Peyer's patch (tissue), 4 donors: Measurements from ENCODE around the gene PRM3. TPM values are rescaled to one million over a fixed set of nuclear protein-coding genes. Genes with fewer than 3 reads are reported as not detected.
"Not testable (repeated sequence)": the region's sequence is repeated elsewhere in the genome, so short reads cannot be mapped to it uniquely, and the experiment has no call there.

ENCODE experiments used
- DNase-seq, 3 donors: peaks; one replicate each; pipeline ENCODE4 v3.0.0-alpha.2; 2017 to 2019
- H3K27ac ChIP-seq, 4 donors: fragments of 200-600 bp; sonication (generic); one replicate each; pipeline ENCODE4 v1.5.1; 2016 to 2019
- H3K27me3 ChIP-seq, 2 donors: fragments of 200-600 bp; sonication (generic); one replicate each; pipeline ENCODE4 v1.5.1; 2019
- H3K36me3 ChIP-seq, 3 donors: fragments of 200-600 bp; sonication (generic); one replicate each; pipeline ENCODE4 v1.5.1; 2016 to 2019
- H3K4me1 ChIP-seq, 4 donors: fragments of 200-600 bp; sonication (generic); one replicate each; pipeline ENCODE4 v1.5.1; 2016 to 2019
- H3K4me3 ChIP-seq, 4 donors: fragments of 200-600 bp; sonication (generic); 1 replicate in 3 of 4; 2 replicates in 1 of 4; pipeline ENCODE4 v1.5.1; 2016 to 2019; ENCODE audit warnings: mild to moderate bottlenecking in 1 of 4
- H3K9me3 ChIP-seq, 4 donors: fragments of 200-600 bp; sonication (generic); one replicate each; pipeline ENCODE4 v1.5.1; 2016 to 2019; ENCODE audit warnings: mild to moderate bottlenecking in 1 of 4
- CTCF ChIP-seq, 6 experiments: fragments of 450-650 bp in 4 of 6; fragments of 200-600 bp in 2 of 6; sonication (generic) in 1 of 6; IDR thresholded peaks; one replicate each; pipeline ENCODE4 v1.5.1; 2017 to 2019; ENCODE audit warnings: antibody characterized with exemption in 6 of 6, mild to moderate bottlenecking in 3 of 6, moderate library complexity in 1 of 6
- POLR2A ChIP-seq, 2 donors: fragments of 450-650 bp; IDR thresholded peaks; one replicate each; pipeline ENCODE4 v1.5.1; 2017; ENCODE audit warnings: antibody characterized with exemption in 2 of 2, mild to moderate bottlenecking in 2 of 2, moderate library complexity in 2 of 2
- total RNA-seq, 4 donors: library from RNA; depleted of rRNA; stranded (reverse); fragments of >200 nt; gene quantifications; one replicate each; pipeline ENCODE4 v1.1.0, GENCODE V29; 2016

PRM3 gene
- total RNA-seq, 4 donors from 2014 or later: not detected

DNA sequence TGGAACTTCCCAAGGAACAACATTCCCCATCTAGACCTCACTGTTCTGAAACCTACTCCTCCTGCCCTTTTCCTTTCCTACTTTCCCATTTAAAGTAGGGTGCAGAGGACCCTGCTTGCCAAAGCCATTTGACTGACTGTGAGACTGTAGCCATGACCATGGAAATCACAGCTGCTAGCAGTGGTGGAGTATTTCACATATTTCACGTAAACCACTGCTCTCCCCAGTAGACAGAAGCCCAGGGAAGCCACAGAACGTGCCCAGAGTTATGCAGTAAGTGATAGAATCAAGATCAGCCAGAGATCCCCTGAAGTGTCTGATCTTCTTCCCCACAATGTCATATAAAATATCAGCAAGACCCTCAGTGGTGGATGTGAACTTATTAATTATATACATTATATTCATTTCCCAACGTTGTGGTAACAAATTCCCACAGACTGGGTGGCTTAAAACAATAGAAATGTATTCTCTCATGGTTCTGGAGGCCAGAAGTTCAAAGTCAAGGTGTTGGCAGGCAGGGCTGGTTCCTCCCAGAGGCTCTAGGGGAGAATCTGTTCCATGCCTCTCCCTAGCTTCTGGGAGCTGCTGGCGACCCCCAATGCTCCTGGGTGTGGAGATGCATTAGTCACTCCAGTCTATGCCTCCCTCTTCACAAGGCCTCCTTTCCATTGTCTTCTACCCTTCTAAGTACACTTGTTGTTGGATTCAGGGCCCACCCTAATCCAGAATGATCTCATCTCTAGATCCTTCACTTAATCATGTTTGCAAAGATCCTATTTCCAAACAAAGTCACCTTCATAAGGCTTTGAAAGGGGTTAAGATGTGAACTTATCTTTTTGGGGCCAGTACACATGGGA is 28.4 kb upstream of the PRM3 start:
- no peak for TF ChIP-seq CTCF (IDR thresholded peaks at IDR 0.05)
- no peak for DNase-seq
- Histone ChIP-seq H3K4me1 (peaks cover 4 to 21% (median 14%) of the 10 kb centered on the region in 4 donors), H3K27me3 (no peaks in the 10 kb centered on the region), H3K36me3 (no peaks in the 10 kb centered on the region), H3K9me3 (no peaks in the 10 kb centered on the region), H3K4me3 (no peak overlapping the region), H3K27ac (no peak overlapping the region)

DNA sequence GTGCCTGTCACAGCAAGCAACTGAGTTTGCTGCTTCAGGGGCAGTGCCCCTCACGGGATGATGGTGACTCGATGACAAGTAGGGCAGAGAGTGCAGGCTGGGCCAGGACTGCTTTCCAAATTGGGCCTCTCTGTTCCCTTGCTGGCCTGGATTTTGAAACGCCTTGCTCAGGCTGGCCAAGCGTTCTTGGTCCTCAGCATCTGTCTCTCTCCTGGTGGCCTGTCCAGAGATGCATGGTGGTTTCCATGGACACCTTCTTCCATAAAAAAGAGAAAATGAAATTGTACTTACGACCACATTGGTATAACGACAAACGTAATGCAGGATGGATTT is 27.1 kb upstream of the PRM3 start:
- H3K4me1 ChIP-seq: peaks cover 4 to 21% (median 15%) of the 10 kb centered on the region in 4 donors
- H3K9me3 ChIP-seq: no peaks in the 10 kb centered on the region
- peak overlapping the region in 1 of 4 donors; percentile 32 for H3K27ac ChIP-seq
- TF ChIP-seq CTCF (IDR thresholded peaks at IDR 0.05) (no peak), POLR2A (IDR thresholded peaks at IDR 0.05) (no peak)
- DNase-seq: no peak
- H3K36me3 ChIP-seq: no peaks in the 10 kb centered on the region
- no peaks in the 10 kb centered on the region for H3K27me3 ChIP-seq
- H3K4me3 ChIP-seq: no peak overlapping the region

GRCh38 chr16:11299865-11300559 is 26.6 kb upstream of the PRM3 start:
- DNase-seq: peak in 1 of 3 donors; percentile 53
- Histone ChIP-seq H3K27me3 (no peaks in the 10 kb centered on the region), H3K4me1 (peaks cover 4 to 21% (median 15%) of the 10 kb centered on the region in 4 donors), H3K4me3 (no peak overlapping the region), H3K27ac (peak overlapping the region in 1 of 4 donors; percentile 32), H3K36me3 (no peaks in the 10 kb centered on the region), H3K9me3 (no peaks in the 10 kb centered on the region)
- TF ChIP-seq CTCF (IDR thresholded peaks at IDR 0.05) (no peak), POLR2A (IDR thresholded peaks at IDR 0.05) (no peak)

- Histone ChIP-seq H3K4me1 (peaks cover 4 to 21% (median 15%) of the 10 kb centered on the region in 4 donors), H3K27ac (peak overlapping the region in 1 of 4 donors; percentile 77)
- H3K27me3 ChIP-seq, H3K9me3 ChIP-seq, H3K36me3 ChIP-seq, H3K4me3 ChIP-seq: not testable (repeated sequence)
- DNase-seq: peak in 2 of 3 donors; percentile 67
Observed at GRCh38 chr16:11298950-11299547, 25.6 kb upstream of the PRM3 start.

DNA sequence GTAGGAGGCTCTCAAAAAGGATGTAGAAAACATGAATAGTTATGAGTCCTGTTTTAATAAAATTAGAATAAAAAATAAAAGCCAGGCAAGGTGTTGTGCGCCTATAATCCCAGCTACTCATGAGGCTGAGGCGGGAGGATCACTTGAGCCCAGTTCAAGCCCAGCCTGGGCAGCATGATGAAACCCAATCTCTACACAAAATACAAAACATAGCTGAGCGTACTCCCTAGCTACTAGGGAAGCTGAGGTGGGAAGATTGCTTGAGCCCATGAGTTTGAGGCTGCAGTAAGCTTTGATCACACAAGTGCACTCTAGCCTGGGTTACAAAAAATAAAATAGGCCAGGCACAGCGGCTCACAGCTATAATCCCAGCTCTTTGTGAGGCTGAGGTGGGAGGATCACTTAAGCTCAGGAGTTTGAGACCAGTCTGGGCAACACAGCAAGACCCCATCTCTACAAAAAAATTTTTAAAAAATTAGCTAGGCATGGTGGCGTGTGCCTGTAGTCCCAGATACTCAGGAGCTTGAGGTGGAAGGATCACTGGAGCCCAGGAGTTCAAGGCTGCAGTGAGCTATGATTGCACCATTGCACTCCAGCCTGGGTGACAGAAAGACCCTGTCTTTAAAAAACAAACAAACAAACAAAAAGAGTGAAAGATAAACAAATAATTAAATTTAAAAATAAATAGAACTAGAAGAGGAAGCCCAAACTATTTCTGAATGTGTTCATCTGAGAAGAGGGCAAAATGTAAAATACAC is 24.9 kb upstream of the PRM3 start:
- no peaks in the 10 kb centered on the region for H3K9me3 ChIP-seq
- H3K36me3 ChIP-seq: no peaks in the 10 kb centered on the region
- H3K4me1 ChIP-seq: peaks cover 4 to 21% (median 15%) of the 10 kb centered on the region in 4 donors
- no peak for DNase-seq
- H3K4me3 ChIP-seq: no peak overlapping the region
- no peaks in the 10 kb centered on the region for H3K27me3 ChIP-seq
- peak overlapping the region in 1 of 4 donors; percentile 77 for H3K27ac ChIP-seq
- no peak for TF ChIP-seq CTCF (IDR thresholded peaks at IDR 0.05)
- TF ChIP-seq POLR2A (IDR thresholded peaks at IDR 0.05): no peak
